ENCODE measurements around the gene DNAAF2.
"Not testable (repeated sequence)": the region's sequence is repeated elsewhere in the genome, so short reads cannot be mapped to it uniquely, and the experiment has no call there.

The DNAAF2 gene

GRCh38 chr14:49620182-49621113, 14.6 kb downstream of the DNAAF2 start, which contains the start of the genes MGAT2 and RPL36AL:
MGAT2 (plus strand) TSS chr14:49620799; CDS start chr14:49621269, 470 bp downstream.
RPL36AL (minus strand) TSS chr14:49620626; CDS start chr14:49619104, 1,522 bp downstream.
- DNase-seq, result peak; percentile 95

- DNase-seq, result no peak
These were observed 15.3 kb downstream of the DNAAF2 start for GRCh38 chr14:49619730-49620129.

GRCh38 chr14:49619273-49619672, 15.8 kb downstream of the DNAAF2 start:
- DNase-seq, result not testable (repeated sequence)

- DNase-seq, result no peak
These were observed 17.1 kb downstream of the DNAAF2 start for GRCh38 chr14:49617852-49618519.

- DNase-seq, result no peak
These were observed 19.3 kb downstream of the DNAAF2 start for GRCh38 chr14:49615776-49616175.

GRCh38 chr14:49614196-49614595, 20.8 kb downstream of the DNAAF2 start:
- DNase-seq, result no peak

- DNase-seq, result no peak
These were observed 22.4 kb downstream of the DNAAF2 start for GRCh38 chr14:49612671-49613070.

GRCh38 chr14:49612251-49612650, 22.8 kb downstream of the DNAAF2 start:
- no peak for DNase-seq

- no peak for DNase-seq
These were observed 27.5 kb downstream of the DNAAF2 start for GRCh38 chr14:49607583-49607982.

GRCh38 chr14:49598485-49599300, 36.4 kb downstream of the DNAAF2 start, which contains the start of gene LRR1:
LRR1 (plus strand) TSS chr14:49598940; CDS start chr14:49599021, 81 bp downstream.
- DNase-seq, result peak; percentile 80

- DNase-seq, result no peak
These were observed 36.9 kb downstream of the DNAAF2 start for GRCh38 chr14:49598189-49598484.

- no peak for DNase-seq
These were observed 40.5 kb downstream of the DNAAF2 start for GRCh38 chr14:49594347-49595091.

GRCh38 chr14:49593016-49593415, 42.0 kb downstream of the DNAAF2 start:
- DNase-seq, result no peak

- DNase-seq, result no peak
These were observed 45.7 kb downstream of the DNAAF2 start for GRCh38 chr14:49589387-49589786.

- DNase-seq, result peak; percentile 63
These were observed 48.2 kb downstream of the DNAAF2 start for GRCh38 chr14:49586673-49587460.

GRCh38 chr14:49585803-49586672, 49.0 kb downstream of the DNAAF2 start, which contains the start of gene RPS29:
RPS29 (minus strand) TSS chr14:49586380; CDS start chr14:49586346, 34 bp downstream.
- peak; percentile 98 for DNase-seq

GRCh38 chr14:49584981-49585640, 49.9 kb downstream of the DNAAF2 start:
- DNase-seq, result peak; percentile 35

- DNase-seq, result no peak
These were observed 51.0 kb downstream of the DNAAF2 start for GRCh38 chr14:49584058-49584457.

- DNase-seq, result no peak
These were observed 51.4 kb downstream of the DNAAF2 start for GRCh38 chr14:49583629-49584028.

Data from stimulated activated CD4-positive, alpha-beta T cell treated with anti-CD3 and anti-CD28 coated beads, Interleukin-1b, Interleukin-23, amount 100 ng/mL, for 48 hours (primary cell).